Lower leg skin (tissue), 3 donors: ENCODE measurements around the gene TADA2A.

Experiments
- CTCF ChIP-seq, 3 donors: fragments of 450-650 bp; IDR thresholded peaks; one replicate each; pipeline ENCODE4 v1.5.1; 2016; ENCODE audit warnings: antibody characterized with exemption in 3 of 3, mild to moderate bottlenecking in 3 of 3, moderate library complexity in 2 of 3
- POLR2A ChIP-seq, 2 donors: fragments of 450-650 bp; IDR thresholded peaks; one replicate each; pipeline ENCODE4 v1.6.1; 2016 to 2017; ENCODE audit warnings: antibody characterized with exemption in 2 of 2, mild to moderate bottlenecking in 1 of 2, moderate library complexity in 1 of 2

DNA sequence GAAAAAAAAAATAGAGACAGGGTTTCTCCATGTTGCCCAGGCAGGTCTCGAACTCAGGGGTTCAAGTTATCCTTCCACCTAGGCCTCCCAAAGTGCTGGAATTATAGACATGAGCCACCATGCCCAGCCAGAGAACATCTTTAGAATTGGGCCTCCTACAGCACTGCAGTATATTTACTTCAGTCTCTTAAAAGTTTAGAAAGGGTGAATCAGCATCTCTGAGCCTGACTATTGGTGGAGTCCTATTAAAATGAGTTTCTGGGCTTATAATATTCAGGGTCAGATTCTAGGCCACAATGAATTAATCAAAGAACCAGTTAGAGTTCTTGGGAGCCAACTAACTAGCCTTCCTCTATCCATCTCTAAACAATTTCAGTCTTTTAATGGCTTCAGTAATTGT lies 22.8 kb downstream of the TADA2A start:
- TF ChIP-seq CTCF (IDR thresholded peaks at IDR 0.05) (no peak), POLR2A (IDR thresholded peaks at IDR 0.05) (no peak)
